ENCODE data around the gene RFXANK. TPM values are rescaled to one million over a fixed set of nuclear protein-coding genes. Genes with fewer than 3 reads are reported as not detected.
A peak's percentile ranks its signal among the peaks of the same experiment; 100 is the strongest.

RFXANK gene
- total and polyA plus RNA-seq, 4 donors: 46.6 to 148 (median 98.6) TPM

- no peak for TF ChIP-seq CTCF (IDR thresholded peaks at IDR 0.05; ENCODE audit: control extremely low read depth, extremely low read depth)
- DNase-seq: no peak
- Histone ChIP-seq H3K4me1 (ENCODE audit: control insufficient read depth in 5 of 5, insufficient read depth in 5 of 5, low read length in 5 of 5) (peaks cover 0 to 11% (median 0%) of the 10 kb centered on the region in 5 donors), H3K9me3 (ENCODE audit: control insufficient read depth in 4 of 4, insufficient read depth in 3 of 4, low read length in 3 of 4) (peaks cover 0 to 5% (median 0%) of the 10 kb centered on the region in 4 donors), H3K9ac (ENCODE audit: insufficient read depth in 1 of 2, low read length in 2 of 2) (no peak overlapping the region), H3K36me3 (ENCODE audit: control insufficient read depth in 4 of 4, insufficient read depth in 4 of 4, low read length in 4 of 4) (peaks cover 0 to 11% (median 3%) of the 10 kb centered on the region in 4 donors), H3K27me3 (ENCODE audit: control insufficient read depth in 3 of 3, insufficient read depth in 3 of 3, low read length in 2 of 3) (peaks cover 0 to under 1% (median 0%) of the 10 kb centered on the region in 3 donors), H3K4me3 (no peak overlapping the region), H3K27ac (ENCODE audit: low read depth in 1 of 2, low read length in 1 of 2) (no peak overlapping the region)
- WGBS, 2 donors: 74 to 75% methylated on average over 13 of the region's 13 CpGs
- ATAC-seq (ENCODE audit: insufficient read depth, low FRiP score): no peak
These were observed 12.1 kb downstream of the RFXANK start for GRCh38 chr19:19204181-19204580.

GRCh38 chr19:19205416-19206410 is 13.7 kb downstream of the RFXANK start:
- H3K27me3 ChIP-seq (ENCODE audit: control insufficient read depth in 3 of 3, insufficient read depth in 3 of 3, low read length in 2 of 3): peaks cover 0 to 4% (median 0%) of the 10 kb centered on the region in 3 donors
- no peak overlapping the region for H3K27ac ChIP-seq (ENCODE audit: low read depth in 1 of 2, low read length in 1 of 2)
- no peak for ATAC-seq (ENCODE audit: insufficient read depth, low FRiP score)
- no peak overlapping the region for H3K4me3 ChIP-seq
- peaks cover 0 to 5% (median 0%) of the 10 kb centered on the region in 4 donors for H3K9me3 ChIP-seq (ENCODE audit: control insufficient read depth in 4 of 4, insufficient read depth in 3 of 4, low read length in 3 of 4)
- peaks cover 0 to 11% (median 0%) of the 10 kb centered on the region in 5 donors for H3K4me1 ChIP-seq (ENCODE audit: control insufficient read depth in 5 of 5, insufficient read depth in 5 of 5, low read length in 5 of 5)
- peak in 2 of 3 donors; percentile 19 to 56 for DNase-seq
- WGBS, 2 donors: 51 to 60% methylated on average over 14 of the region's 14 CpGs
- H3K9ac ChIP-seq (ENCODE audit: insufficient read depth in 1 of 2, low read length in 2 of 2): no peak overlapping the region
- no peak for TF ChIP-seq CTCF (IDR thresholded peaks at IDR 0.05; ENCODE audit: control extremely low read depth, extremely low read depth)
- peaks cover 0 to 7% (median 3%) of the 10 kb centered on the region in 4 donors for H3K36me3 ChIP-seq (ENCODE audit: control insufficient read depth in 4 of 4, insufficient read depth in 4 of 4, low read length in 4 of 4)

GRCh38 chr19:19206938-19207337 is 14.9 kb downstream of the RFXANK start:
- H3K9ac ChIP-seq (ENCODE audit: insufficient read depth in 1 of 2, low read length in 2 of 2): no peak overlapping the region
- peaks cover 0 to 11% (median 0%) of the 10 kb centered on the region in 5 donors for H3K4me1 ChIP-seq (ENCODE audit: control insufficient read depth in 5 of 5, insufficient read depth in 5 of 5, low read length in 5 of 5)
- H3K4me3 ChIP-seq: no peak overlapping the region
- H3K27ac ChIP-seq (ENCODE audit: low read depth in 1 of 2, low read length in 1 of 2): no peak overlapping the region
- H3K9me3 ChIP-seq (ENCODE audit: control insufficient read depth in 4 of 4, insufficient read depth in 3 of 4, low read length in 3 of 4): peaks cover 0 to 5% (median 0%) of the 10 kb centered on the region in 4 donors
- ATAC-seq (ENCODE audit: insufficient read depth, low FRiP score) (no peak), DNase-seq (no peak)
- 53 to 61% methylated on average over 5 of the region's 5 CpGs for WGBS, 2 donors
- peaks cover 0 to under 1% (median 0%) of the 10 kb centered on the region in 4 donors for H3K36me3 ChIP-seq (ENCODE audit: control insufficient read depth in 4 of 4, insufficient read depth in 4 of 4, low read length in 4 of 4)
- H3K27me3 ChIP-seq (ENCODE audit: control insufficient read depth in 3 of 3, insufficient read depth in 3 of 3, low read length in 2 of 3): peaks cover 3 to 11% (median 6%) of the 10 kb centered on the region in 3 donors
- TF ChIP-seq CTCF (IDR thresholded peaks at IDR 0.05; ENCODE audit: control extremely low read depth, extremely low read depth): no peak
